HEK293 (cell line): ENCODE data around the gene SLC29A1.

Experiments used
- CTCF ChIA-PET: fragments of 350-600 bp; formaldehyde crosslinking; extraction: SDS; loops from one replicate; lab custom pipeline; 2021; ENCODE audit warnings: antibody characterized with exemption; lab: Yijun Ruan, JAX
- POLR2A ChIA-PET: fragments of 300-600 bp; formaldehyde crosslinking; extraction: SDS; loops from one replicate; lab custom pipeline; 2020; ENCODE audit warnings: antibody characterized with exemption, inconsistent platforms; lab: Yijun Ruan, JAX
- H3K27ac ChIP-seq: fragments of 200-500 bp; sonication (Bioruptor generic); 2 replicates; pipeline ENCODE4 v1.5.1; 2014; ENCODE audit warnings: low read depth, low read length, control low read depth, inconsistent platforms; ENCODE audit errors: extremely low read depth
- H3K36me3 ChIP-seq, 2 experiments: fragments of 200-500 bp in 1 of 2; sonication (Bioruptor generic) in 1 of 2; 1 replicate in 1 of 2; 2 replicates in 1 of 2; pipeline ENCODE4 v1.5.1; 2014 to 2017; ENCODE audit warnings: inconsistent platforms in 2 of 2, low read length in 2 of 2; ENCODE audit not compliant: control insufficient read depth in 2 of 2, insufficient read depth in 1 of 2
- H3K4me1 ChIP-seq: fragments of 200-500 bp; sonication (Bioruptor generic); 2 replicates; pipeline ENCODE4 v1.5.1; 2014; ENCODE audit warnings: mild to moderate bottlenecking, low read length, inconsistent platforms; ENCODE audit not compliant: control insufficient read depth, insufficient read depth
- H3K4me3 ChIP-seq: 2 replicates; pipeline ENCODE4 v1.5.1; 2011; ENCODE audit warnings: low read depth, mild to moderate bottlenecking, control low read depth, low read length, moderate library complexity
- H3K9me3 ChIP-seq: fragments of 200-500 bp; sonication (Bioruptor generic); 2 replicates; pipeline ENCODE4 v1.5.1; 2014; ENCODE audit warnings: low read depth, low read length, inconsistent platforms; ENCODE audit not compliant: control insufficient read depth, insufficient read depth
- KLF8 ChIP-seq: fragments of 450-650 bp; formaldehyde crosslinking; IDR thresholded peaks from 2 replicates; pipeline ENCODE4 v1.5.1; 2016; ENCODE audit warnings: missing biosample characterization, missing genetic modification characterization
- RBAK ChIP-seq: fragments of 450-650 bp; formaldehyde crosslinking; IDR thresholded peaks from 2 replicates; pipeline ENCODE4 v1.5.1; 2016; ENCODE audit warnings: missing biosample characterization, missing genetic modification characterization
- SCRT1 ChIP-seq: fragments of 450-650 bp; formaldehyde crosslinking; IDR thresholded peaks from 2 replicates; pipeline ENCODE4 v1.5.1; 2016; ENCODE audit warnings: missing biosample characterization, missing genetic modification characterization, borderline replicate concordance
- SP7 ChIP-seq: fragments of 450-650 bp; formaldehyde crosslinking; IDR thresholded peaks from 2 replicates; pipeline ENCODE4 v1.5.1; 2016; ENCODE audit warnings: missing biosample characterization, missing genetic modification characterization
- YY1 ChIP-seq: fragments of 450-650 bp; formaldehyde crosslinking; IDR thresholded peaks from 2 replicates; pipeline ENCODE4 v1.5.1; 2018; ENCODE audit warnings: missing biosample characterization, missing genetic modification characterization
- ZBTB48 ChIP-seq: fragments of 450-650 bp; formaldehyde crosslinking; IDR thresholded peaks from 2 replicates; pipeline ENCODE4 v1.5.1; 2016; ENCODE audit warnings: missing biosample characterization, missing genetic modification characterization
- ZNF132 ChIP-seq: fragments of 450-650 bp; formaldehyde crosslinking; IDR thresholded peaks from 2 replicates; pipeline ENCODE4 v1.5.1; 2017; ENCODE audit warnings: missing biosample characterization, missing genetic modification characterization, borderline replicate concordance
- ZNF169 ChIP-seq: fragments of 450-650 bp; formaldehyde crosslinking; IDR thresholded peaks from 2 replicates; pipeline ENCODE4 v1.5.1; 2016; ENCODE audit warnings: missing biosample characterization, missing genetic modification characterization
- ZNF19 ChIP-seq: fragments of 450-650 bp; formaldehyde crosslinking; IDR thresholded peaks from 2 replicates; pipeline ENCODE4; 2016; ENCODE audit warnings: missing biosample characterization, missing genetic modification characterization, low read depth
- ZNF311 ChIP-seq: fragments of 450-650 bp; formaldehyde crosslinking; IDR thresholded peaks from 2 replicates; pipeline ENCODE4 v1.5.1; 2017; ENCODE audit warnings: missing biosample characterization, missing genetic modification characterization, borderline replicate concordance
- ZNF548 ChIP-seq: fragments of 450-650 bp; formaldehyde crosslinking; IDR thresholded peaks from 2 replicates; pipeline ENCODE4 v1.5.1; 2016; ENCODE audit warnings: missing biosample characterization, missing genetic modification characterization
- ZNF626 ChIP-seq: fragments of 450-650 bp; sonication (Bioruptor Pico); formaldehyde crosslinking; IDR thresholded peaks from 2 replicates; pipeline ENCODE4 v1.5.1; 2018; ENCODE audit warnings: missing biosample characterization, missing genetic modification characterization, inconsistent platforms
- ZNF837 ChIP-seq: fragments of 450-650 bp; formaldehyde crosslinking; IDR thresholded peaks from 2 replicates; pipeline ENCODE4 v1.5.1; 2016; ENCODE audit warnings: missing biosample characterization, missing genetic modification characterization
- TF ChIP-seq, protein P1 (sequence below): fragments of 450-650 bp; formaldehyde crosslinking; conservative IDR thresholded peaks from 2 replicates; pipeline ENCODE4 v1.5.1; 2016; ENCODE audit warnings: low read depth, missing biosample characterization, missing genetic modification characterization
- TF ChIP-seq, protein P2 (sequence below): fragments of 450-650 bp; formaldehyde crosslinking; IDR thresholded peaks from 2 replicates; pipeline ENCODE4 v1.5.1; 2016; ENCODE audit warnings: missing biosample characterization, missing genetic modification characterization
- TF ChIP-seq, protein P3 (sequence below): fragments of 450-650 bp; formaldehyde crosslinking; IDR thresholded peaks from 2 replicates; pipeline ENCODE4; 2016; ENCODE audit warnings: missing biosample characterization, missing genetic modification characterization
- TF ChIP-seq, protein P4 (sequence below): fragments of 450-650 bp; formaldehyde crosslinking; IDR thresholded peaks from 2 replicates; pipeline ENCODE4 v1.5.1; 2016; ENCODE audit warnings: missing biosample characterization, missing genetic modification characterization
- TF ChIP-seq, protein P5 (sequence below): fragments of 450-650 bp; formaldehyde crosslinking; IDR thresholded peaks from 2 replicates; pipeline ENCODE4 v1.5.1; 2016; ENCODE audit warnings: missing biosample characterization, missing genetic modification characterization
- TF ChIP-seq, protein P6 (sequence below): fragments of 450-650 bp; formaldehyde crosslinking; IDR thresholded peaks from 2 replicates; pipeline ENCODE4 v1.5.1; 2017; ENCODE audit warnings: missing biosample characterization, missing genetic modification characterization
- TF ChIP-seq, protein P7 (sequence below): fragments of 450-650 bp; IDR thresholded peaks from 2 replicates; pipeline ENCODE4 v1.5.1; 2018; ENCODE audit warnings: missing biosample characterization, missing genetic modification characterization
- TF ChIP-seq, protein P8 (sequence below): fragments of 450-650 bp; formaldehyde crosslinking; IDR thresholded peaks from 2 replicates; pipeline ENCODE4 v1.5.1; 2016; ENCODE audit warnings: missing biosample characterization, missing genetic modification characterization

SLC29A1 gene

DNA sequence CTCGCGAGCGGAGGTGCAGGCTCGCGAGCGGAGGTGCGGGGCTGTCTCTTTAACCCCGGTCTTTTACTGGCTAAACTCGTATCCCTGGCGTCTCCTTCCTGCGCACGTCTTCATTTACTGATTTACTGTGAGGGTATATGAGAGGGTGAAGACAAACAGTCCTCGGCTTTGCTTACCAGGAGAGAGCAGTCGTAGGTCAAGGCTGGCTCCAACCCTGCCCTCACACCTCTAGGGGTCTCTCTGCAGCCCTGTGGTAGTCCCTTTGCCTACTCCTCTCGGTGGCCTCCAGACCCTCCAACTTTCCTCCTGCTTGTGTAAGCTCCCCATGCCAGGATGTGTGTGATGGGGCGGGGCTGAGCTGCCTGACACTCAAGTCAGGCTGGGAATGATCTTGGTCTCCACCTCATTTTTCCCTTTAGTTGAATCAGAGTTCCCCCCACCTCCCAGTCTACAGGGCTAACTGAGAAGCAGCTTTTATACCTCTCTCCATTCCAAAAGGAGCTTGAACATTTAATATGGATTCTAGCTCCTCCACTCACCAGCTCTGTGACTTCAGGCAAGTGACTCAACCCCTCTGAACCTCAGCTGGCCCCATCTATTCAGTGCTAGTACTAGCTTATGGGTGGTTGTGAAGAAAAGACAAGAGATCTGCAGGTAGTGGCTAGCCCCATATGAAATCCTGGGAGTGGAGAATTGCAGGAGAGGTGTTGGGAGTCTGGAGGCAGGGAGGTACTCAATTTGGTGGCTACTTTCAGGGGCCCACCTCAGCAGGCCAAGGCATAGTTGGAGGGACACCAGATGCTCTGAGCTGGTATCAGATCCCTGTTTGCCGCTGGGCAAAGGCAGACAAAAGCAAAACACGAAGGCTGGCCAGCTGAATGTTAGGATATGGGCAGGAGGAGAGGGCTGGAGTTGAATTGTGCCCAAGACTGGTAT is 902 bp downstream of the SLC29A1 start (continued):
- TF ChIP-seq SP7 (tag by site-specific recombination) (no peak), ZNF132 (tag by site-specific recombination) (no peak), KLF8 (tag by site-specific recombination) (no peak), ZNF626 (tag by site-specific recombination) (no peak)
- TF ChIP-seq, protein P1, sequence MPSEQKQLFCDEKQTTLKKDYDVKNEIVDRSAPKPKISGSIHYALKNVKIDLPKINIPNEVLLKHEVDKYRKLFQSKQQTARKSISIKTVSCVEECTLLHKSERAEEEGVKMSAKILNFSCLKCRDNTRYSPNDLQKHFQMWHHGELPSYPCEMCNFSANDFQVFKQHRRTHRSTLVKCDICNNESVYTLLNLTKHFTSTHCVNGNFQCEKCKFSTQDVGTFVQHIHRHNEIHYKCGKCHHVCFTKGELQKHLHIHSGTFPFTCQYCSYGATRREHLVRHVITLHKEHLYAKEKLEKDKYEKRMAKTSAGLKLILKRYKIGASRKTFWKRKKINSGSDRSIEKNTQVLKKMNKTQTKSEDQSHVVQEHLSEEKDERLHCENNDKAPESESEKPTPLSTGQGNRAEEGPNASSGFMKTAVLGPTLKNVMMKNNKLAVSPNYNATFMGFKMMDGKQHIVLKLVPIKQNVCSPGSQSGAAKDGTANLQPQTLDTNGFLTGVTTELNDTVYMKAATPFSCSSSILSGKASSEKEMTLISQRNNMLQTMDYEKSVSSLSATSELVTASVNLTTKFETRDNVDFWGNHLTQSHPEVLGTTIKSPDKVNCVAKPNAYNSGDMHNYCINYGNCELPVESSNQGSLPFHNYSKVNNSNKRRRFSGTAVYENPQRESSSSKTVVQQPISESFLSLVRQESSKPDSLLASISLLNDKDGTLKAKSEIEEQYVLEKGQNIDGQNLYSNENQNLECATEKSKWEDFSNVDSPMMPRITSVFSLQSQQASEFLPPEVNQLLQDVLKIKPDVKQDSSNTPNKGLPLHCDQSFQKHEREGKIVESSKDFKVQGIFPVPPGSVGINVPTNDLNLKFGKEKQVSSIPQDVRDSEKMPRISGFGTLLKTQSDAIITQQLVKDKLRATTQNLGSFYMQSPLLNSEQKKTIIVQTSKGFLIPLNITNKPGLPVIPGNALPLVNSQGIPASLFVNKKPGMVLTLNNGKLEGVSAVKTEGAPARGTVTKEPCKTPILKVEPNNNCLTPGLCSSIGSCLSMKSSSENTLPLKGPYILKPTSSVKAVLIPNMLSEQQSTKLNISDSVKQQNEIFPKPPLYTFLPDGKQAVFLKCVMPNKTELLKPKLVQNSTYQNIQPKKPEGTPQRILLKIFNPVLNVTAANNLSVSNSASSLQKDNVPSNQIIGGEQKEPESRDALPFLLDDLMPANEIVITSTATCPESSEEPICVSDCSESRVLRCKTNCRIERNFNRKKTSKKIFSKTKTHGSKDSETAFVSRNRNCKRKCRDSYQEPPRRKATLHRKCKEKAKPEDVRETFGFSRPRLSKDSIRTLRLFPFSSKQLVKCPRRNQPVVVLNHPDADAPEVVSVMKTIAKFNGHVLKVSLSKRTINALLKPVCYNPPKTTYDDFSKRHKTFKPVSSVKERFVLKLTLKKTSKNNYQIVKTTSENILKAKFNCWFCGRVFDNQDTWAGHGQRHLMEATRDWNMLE = no peak
- TF ChIP-seq, protein P2, sequence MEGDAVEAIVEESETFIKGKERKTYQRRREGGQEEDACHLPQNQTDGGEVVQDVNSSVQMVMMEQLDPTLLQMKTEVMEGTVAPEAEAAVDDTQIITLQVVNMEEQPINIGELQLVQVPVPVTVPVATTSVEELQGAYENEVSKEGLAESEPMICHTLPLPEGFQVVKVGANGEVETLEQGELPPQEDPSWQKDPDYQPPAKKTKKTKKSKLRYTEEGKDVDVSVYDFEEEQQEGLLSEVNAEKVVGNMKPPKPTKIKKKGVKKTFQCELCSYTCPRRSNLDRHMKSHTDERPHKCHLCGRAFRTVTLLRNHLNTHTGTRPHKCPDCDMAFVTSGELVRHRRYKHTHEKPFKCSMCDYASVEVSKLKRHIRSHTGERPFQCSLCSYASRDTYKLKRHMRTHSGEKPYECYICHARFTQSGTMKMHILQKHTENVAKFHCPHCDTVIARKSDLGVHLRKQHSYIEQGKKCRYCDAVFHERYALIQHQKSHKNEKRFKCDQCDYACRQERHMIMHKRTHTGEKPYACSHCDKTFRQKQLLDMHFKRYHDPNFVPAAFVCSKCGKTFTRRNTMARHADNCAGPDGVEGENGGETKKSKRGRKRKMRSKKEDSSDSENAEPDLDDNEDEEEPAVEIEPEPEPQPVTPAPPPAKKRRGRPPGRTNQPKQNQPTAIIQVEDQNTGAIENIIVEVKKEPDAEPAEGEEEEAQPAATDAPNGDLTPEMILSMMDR (tag by site-specific recombination) = peak; percentile 87
- TF ChIP-seq, protein P3, sequence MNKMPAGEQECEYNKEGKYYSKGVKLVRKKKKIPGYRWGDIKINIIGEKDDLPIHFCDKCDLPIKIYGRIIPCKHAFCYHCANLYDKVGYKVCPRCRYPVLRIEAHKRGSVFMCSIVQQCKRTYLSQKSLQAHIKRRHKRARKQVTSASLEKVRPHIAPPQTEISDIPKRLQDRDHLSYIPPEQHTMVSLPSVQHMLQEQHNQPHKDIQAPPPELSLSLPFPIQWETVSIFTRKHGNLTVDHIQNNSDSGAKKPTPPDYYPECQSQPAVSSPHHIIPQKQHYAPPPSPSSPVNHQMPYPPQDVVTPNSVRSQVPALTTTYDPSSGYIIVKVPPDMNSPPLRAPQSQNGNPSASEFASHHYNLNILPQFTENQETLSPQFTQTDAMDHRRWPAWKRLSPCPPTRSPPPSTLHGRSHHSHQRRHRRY (tag by site-specific recombination) = no peak
- TF ChIP-seq, protein P4, sequence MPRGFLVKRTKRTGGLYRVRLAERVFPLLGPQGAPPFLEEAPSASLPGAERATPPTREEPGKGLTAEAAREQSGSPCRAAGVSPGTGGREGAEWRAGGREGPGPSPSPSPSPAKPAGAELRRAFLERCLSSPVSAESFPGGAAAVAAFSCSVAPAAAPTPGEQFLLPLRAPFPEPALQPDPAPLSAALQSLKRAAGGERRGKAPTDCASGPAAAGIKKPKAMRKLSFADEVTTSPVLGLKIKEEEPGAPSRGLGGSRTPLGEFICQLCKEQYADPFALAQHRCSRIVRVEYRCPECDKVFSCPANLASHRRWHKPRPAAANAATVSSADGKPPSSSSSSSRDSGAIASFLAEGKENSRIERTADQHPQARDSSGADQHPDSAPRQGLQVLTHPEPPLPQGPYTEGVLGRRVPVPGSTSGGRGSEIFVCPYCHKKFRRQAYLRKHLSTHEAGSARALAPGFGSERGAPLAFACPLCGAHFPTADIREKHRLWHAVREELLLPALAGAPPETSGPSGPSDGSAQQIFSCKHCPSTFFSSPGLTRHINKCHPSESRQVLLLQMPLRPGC (tag by site-specific recombination) = no peak
- TF ChIP-seq, protein P5, sequence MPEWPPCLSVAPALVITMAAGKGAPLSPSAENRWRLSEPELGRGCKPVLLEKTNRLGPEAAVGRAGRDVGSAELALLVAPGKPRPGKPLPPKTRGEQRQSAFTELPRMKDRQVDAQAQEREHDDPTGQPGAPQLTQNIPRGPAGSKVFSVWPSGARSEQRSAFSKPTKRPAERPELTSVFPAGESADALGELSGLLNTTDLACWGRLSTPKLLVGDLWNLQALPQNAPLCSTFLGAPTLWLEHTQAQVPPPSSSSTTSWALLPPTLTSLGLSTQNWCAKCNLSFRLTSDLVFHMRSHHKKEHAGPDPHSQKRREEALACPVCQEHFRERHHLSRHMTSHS (tag by site-specific recombination) = no peak

DNA sequence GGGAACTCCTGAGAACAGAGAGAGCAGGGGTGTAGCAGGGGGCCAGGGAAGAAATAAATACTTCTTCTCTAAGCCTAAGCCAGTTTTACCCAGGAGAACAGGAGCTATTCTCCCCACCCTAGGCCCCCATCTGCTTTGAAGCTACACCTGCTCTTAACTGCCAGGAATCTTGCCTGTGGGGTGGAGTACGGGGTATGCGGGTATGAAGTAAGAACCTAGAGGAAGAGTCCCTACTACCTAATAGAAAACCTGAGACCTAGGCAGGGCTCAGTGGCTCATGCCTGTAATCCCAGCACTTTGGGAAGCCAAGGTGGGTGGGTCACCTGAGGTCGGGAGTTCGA is 1.5 kb downstream of the SLC29A1 start:
- no peak overlapping the region for H3K4me3 ChIP-seq
- ChIA-PET CTCF (interaction anchor here (0.8 to 11.1 kb wide), 11 partner anchors 11 to 113 kb away, joined by 3 to 148 read pairs (median 4); partner anchors contain the start of genes HSP90AB1 and SLC35B2), POLR2A (interaction anchor here (0.7 to 5.7 kb wide), 12 partner anchors 10 to 537 kb away, joined by 3 to 90 read pairs (median 6); partner anchors contain the start of genes HSP90AB1, MRPS18A, SLC35B2 and VEGFA)
- H3K27ac ChIP-seq = no peak overlapping the region
- H3K9me3 ChIP-seq = no peaks in the 10 kb centered on the region
- peaks cover 0 to 16% of the 10 kb centered on the region in 2 experiments; a peak in 1 of 3 replicates for H3K36me3 ChIP-seq
- H3K4me1 ChIP-seq = peaks cover 24% of the 10 kb centered on the region
- no peak for TF ChIP-seq ZNF548 (tag by site-specific recombination)
- TF ChIP-seq, protein P6, sequence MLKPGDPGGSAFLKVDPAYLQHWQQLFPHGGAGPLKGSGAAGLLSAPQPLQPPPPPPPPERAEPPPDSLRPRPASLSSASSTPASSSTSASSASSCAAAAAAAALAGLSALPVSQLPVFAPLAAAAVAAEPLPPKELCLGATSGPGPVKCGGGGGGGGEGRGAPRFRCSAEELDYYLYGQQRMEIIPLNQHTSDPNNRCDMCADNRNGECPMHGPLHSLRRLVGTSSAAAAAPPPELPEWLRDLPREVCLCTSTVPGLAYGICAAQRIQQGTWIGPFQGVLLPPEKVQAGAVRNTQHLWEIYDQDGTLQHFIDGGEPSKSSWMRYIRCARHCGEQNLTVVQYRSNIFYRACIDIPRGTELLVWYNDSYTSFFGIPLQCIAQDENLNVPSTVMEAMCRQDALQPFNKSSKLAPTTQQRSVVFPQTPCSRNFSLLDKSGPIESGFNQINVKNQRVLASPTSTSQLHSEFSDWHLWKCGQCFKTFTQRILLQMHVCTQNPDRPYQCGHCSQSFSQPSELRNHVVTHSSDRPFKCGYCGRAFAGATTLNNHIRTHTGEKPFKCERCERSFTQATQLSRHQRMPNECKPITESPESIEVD (tag by site-specific recombination) = no peak
- TF ChIP-seq ZNF311 (tag by site-specific recombination) = no peak
- no peak for TF ChIP-seq YY1
- TF ChIP-seq SCRT1 (tag by site-specific recombination) = no peak
- no peak for TF ChIP-seq ZNF19 (tag by site-specific recombination)
- TF ChIP-seq, protein P7, sequence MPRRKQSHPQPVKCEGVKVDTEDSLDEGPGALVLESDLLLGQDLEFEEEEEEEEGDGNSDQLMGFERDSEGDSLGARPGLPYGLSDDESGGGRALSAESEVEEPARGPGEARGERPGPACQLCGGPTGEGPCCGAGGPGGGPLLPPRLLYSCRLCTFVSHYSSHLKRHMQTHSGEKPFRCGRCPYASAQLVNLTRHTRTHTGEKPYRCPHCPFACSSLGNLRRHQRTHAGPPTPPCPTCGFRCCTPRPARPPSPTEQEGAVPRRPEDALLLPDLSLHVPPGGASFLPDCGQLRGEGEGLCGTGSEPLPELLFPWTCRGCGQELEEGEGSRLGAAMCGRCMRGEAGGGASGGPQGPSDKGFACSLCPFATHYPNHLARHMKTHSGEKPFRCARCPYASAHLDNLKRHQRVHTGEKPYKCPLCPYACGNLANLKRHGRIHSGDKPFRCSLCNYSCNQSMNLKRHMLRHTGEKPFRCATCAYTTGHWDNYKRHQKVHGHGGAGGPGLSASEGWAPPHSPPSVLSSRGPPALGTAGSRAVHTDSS (tag by site-specific recombination) = no peak
- TF ChIP-seq ZNF837 (tag by site-specific recombination) = no peak
- no peak for TF ChIP-seq ZBTB48 (tag by site-specific recombination)
- no peak for TF ChIP-seq ZNF169 (tag by site-specific recombination)
- TF ChIP-seq, protein P8, sequence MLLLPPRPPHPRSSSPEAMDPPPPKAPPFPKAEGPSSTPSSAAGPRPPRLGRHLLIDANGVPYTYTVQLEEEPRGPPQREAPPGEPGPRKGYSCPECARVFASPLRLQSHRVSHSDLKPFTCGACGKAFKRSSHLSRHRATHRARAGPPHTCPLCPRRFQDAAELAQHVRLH = no peak
- TF ChIP-seq RBAK (tag by site-specific recombination) = no peak
